H1 (cell line): Measurements from ENCODE around the gene SRRM2.

ENCODE experiments used
- EZH2 ChIP-seq: fragments of 200-600 bp; sonication (generic); IDR thresholded peaks from 2 replicates; pipeline ENCODE4 v1.7.1; 2012; ENCODE audit warnings: low read depth, mild to moderate bottlenecking, moderate library complexity, low read length, inconsistent platforms; ENCODE audit not compliant: severe bottlenecking
- MAFK ChIP-seq: IDR thresholded peaks from 2 replicates; pipeline ENCODE4 v1.6.1; 2012; ENCODE audit warnings: low read depth, mild to moderate bottlenecking, improper control_type of control experiment, low read length
- USF2 ChIP-seq: IDR thresholded peaks from 2 replicates; pipeline ENCODE4 v1.6.1; 2011; ENCODE audit warnings: low read length, improper control_type of control experiment

- TF ChIP-seq USF2 (no peak), MAFK (no peak), EZH2 (no peak)
Observed at GRCh38 chr16:2783581-2784357, 31.3 kb downstream of the SRRM2 start.
